Adrenal gland (tissue), 12 donors: Measurements from ENCODE around the gene GPATCH4. TPM values are rescaled to one million over a fixed set of nuclear protein-coding genes. Genes with fewer than 3 reads are reported as not detected.

ENCODE experiments used
- DNase-seq, 7 donors: peaks; one replicate each; pipeline ENCODE4 v3.0.0-alpha.2; 2019 to 2020
- H3K27ac ChIP-seq, 5 donors: fragments of 200-600 bp; sonication (generic) in 4 of 5; 1 replicate in 3 of 5; 2 replicates in 2 of 5; pipeline versions ENCODE4 v1.5.1 to v1.8.0; 2016 to 2020; ENCODE audit warnings: mild to moderate bottlenecking in 1 of 5
- H3K27me3 ChIP-seq: fragments of 200-600 bp; 2 replicates; pipeline ENCODE4 v1.8.0; 2021
- H3K36me3 ChIP-seq, 2 donors: fragments of 200-600 bp; replicated peaks in 1 of 2; 1 replicate in 1 of 2; 2 replicates in 1 of 2; pipeline versions ENCODE4 v1.5.1 to v1.8.0; 2018 to 2022
- H3K4me1 ChIP-seq, 2 donors: fragments of 200-600 bp; replicated peaks in 1 of 2; 1 replicate in 1 of 2; 2 replicates in 1 of 2; pipeline versions ENCODE4 v1.5.1 to v1.8.0; 2018 to 2021
- H3K4me3 ChIP-seq, 4 donors: fragments of 200-600 bp; sonication (generic) in 3 of 4; one replicate each; pipeline ENCODE4 v1.5.1; 2016 to 2018
- H3K9me3 ChIP-seq, 3 donors: fragments of 200-600 bp; sonication (generic) in 1 of 3; replicated peaks in 1 of 3; 1 replicate in 2 of 3; 2 replicates in 1 of 3; pipeline versions ENCODE4 v1.5.1 to v1.8.0; 2016 to 2021
- CTCF ChIP-seq, 6 experiments: fragments of 450-650 bp in 4 of 6; fragments of 200-600 bp in 2 of 6; sonication (generic) in 1 of 6; IDR thresholded peaks; 1 replicate in 5 of 6; 2 replicates in 1 of 6; pipeline versions ENCODE4 v1.5.1 to v1.8.0; 2016 to 2021; ENCODE audit warnings: antibody characterized with exemption in 6 of 6, mild to moderate bottlenecking in 2 of 6, moderate library complexity in 1 of 6
- POLR2A ChIP-seq, 2 donors: fragments of 450-650 bp; IDR thresholded peaks; one replicate each; pipeline ENCODE4 v1.6.1; 2017; ENCODE audit warnings: antibody characterized with exemption in 2 of 2, mild to moderate bottlenecking in 2 of 2, moderate library complexity in 1 of 2
- WGBS, 4 donors: extraction: QIAGEN DNeasy Blood & Tissue Kit in 2 of 4; methylation state at CpG; one replicate each; pipeline versions ENCODE4 v1.1.5 to v1.1.7; 2013 to 2017; 5-methylcytosine and 5-hydroxymethylcytosine counted together
- intact Hi-C, 2 donors: fragments of 100-400 bp; cut with DNase I; formaldehyde crosslinking; loops; one replicate each; pipeline versions ENCODE4 v1.14.1 to v1.15.0; 2022 to 2023
- polyA plus RNA-seq, 3 donors: library from polyadenylated mRNA; stranded (reverse); fragments of 200-250 nt in 2 of 3; fragments of 350-450 nt in 1 of 3; fragmentation: Illumina TruSeq in 1 of 3; extraction: RNeasy Lipid Tissue Mini Kit (QIAGEN cat#74804) in 1 of 3; gene quantifications; one replicate each; pipeline ENCODE4 v1.2.3, GENCODE V29; 2013 to 2014
- total RNA-seq, 9 donors: library from RNA; depleted of rRNA in 4 of 9; stranded (reverse); fragments of >200 nt in 4 of 9; fragments of 120-200 nt in 1 of 9; fragmentation: NEBNext Ultra II Directional in 1 of 9; extraction: Animal tissue kit (Norgen Biotek cat#: 25700) in 1 of 9; gene quantifications; one replicate each; pipeline versions ENCODE4 v1.1.0 to v1.2.4, GENCODE V29; 2013 to 2023
- donor health status: healthy with polysubstance abuse.
- donor health status: Bipolar disorder and iron deficiency.
- donor health status: DM: yes; HTN: yes; CAD: no.
- donor health status: DM: no; HTN: no; CAD: no.
- donor health status: DM: no; HTN: no; CAD: no.
- donor health status: DM: yes; HTN: yes; CAD: no.

Gene GPATCH4
- total and polyA plus RNA-seq, 12 donors, result 7.8 to 72.2 (median 26.3) TPM

GRCh38 chr1:156647351-156647750 is 46.1 kb upstream of the GPATCH4 start:
- no peak for DNase-seq
- WGBS, 4 donors, result 71 to 85% (median 74%) methylated on average over 9 to 10 of the region's 10 CpGs
- Histone ChIP-seq H3K4me3 (no peak overlapping the region), H3K27ac (no peak overlapping the region), H3K4me1 (peaks cover under 1 to 2% of the 10 kb centered on the region in 2 donors), H3K9me3 (no peaks in the 10 kb centered on the region), H3K36me3 (no peaks in the 10 kb centered on the region), H3K27me3 (peaks cover 20% of the 10 kb centered on the region)
- TF ChIP-seq POLR2A (IDR thresholded peaks at IDR 0.05), result no peak
- TF ChIP-seq CTCF (IDR thresholded peaks at IDR 0.05), result no peak
- intact Hi-C loops, result no loop called here

- Histone ChIP-seq H3K4me1 (peaks cover 6 to 8% of the 10 kb centered on the region in 2 donors), H3K9me3 (no peaks in the 10 kb centered on the region), H3K27me3 (peaks cover 26% of the 10 kb centered on the region), H3K36me3 (no peaks in the 10 kb centered on the region), H3K27ac (no peak overlapping the region), H3K4me3 (no peak overlapping the region)
- intact Hi-C loops, result no loop called here
- 11 to 23% (median 12%) methylated on average over 7 to 51 of the region's 51 CpGs for WGBS, 4 donors
- no peak for DNase-seq
- no peak for TF ChIP-seq POLR2A (IDR thresholded peaks at IDR 0.05)
- no peak for TF ChIP-seq CTCF (IDR thresholded peaks at IDR 0.05)
Observed at GRCh38 chr1:156646738-156647211, 45.5 kb upstream of the GPATCH4 start.

- TF ChIP-seq CTCF (IDR thresholded peaks at IDR 0.05) (no peak), POLR2A (IDR thresholded peaks at IDR 0.05) (no peak)
- Histone ChIP-seq H3K36me3 (no peaks in the 10 kb centered on the region), H3K4me3 (no peak overlapping the region), H3K4me1 (peaks cover 10 to 11% of the 10 kb centered on the region in 2 donors), H3K27ac (no peak overlapping the region), H3K27me3 (peaks cover 35% of the 10 kb centered on the region), H3K9me3 (no peaks in the 10 kb centered on the region)
- WGBS, 4 donors, result 79 to 94% (median 87%) methylated on average over 1 of the region's 1 CpG
- no peak for DNase-seq
- intact Hi-C loops, result no loop called here
Observed at GRCh38 chr1:156645666-156646065, 44.4 kb upstream of the GPATCH4 start.

- intact Hi-C loops, result no loop called here
- Histone ChIP-seq H3K27ac (no peak overlapping the region), H3K4me1 (peaks cover 10 to 11% of the 10 kb centered on the region in 2 donors), H3K9me3 (no peaks in the 10 kb centered on the region), H3K36me3 (no peaks in the 10 kb centered on the region), H3K27me3 (peaks cover 35% of the 10 kb centered on the region), H3K4me3 (no peak overlapping the region)
- WGBS, 4 donors, result 56 to 73% (median 62%) methylated on average over 3 of the region's 3 CpGs
- DNase-seq, result no peak
- TF ChIP-seq POLR2A (IDR thresholded peaks at IDR 0.05) (no peak), CTCF (IDR thresholded peaks at IDR 0.05) (no peak)
Observed at GRCh38 chr1:156645056-156645455, 43.8 kb upstream of the GPATCH4 start.
